HepG2 (cell line): ENCODE results near the gene FBXO5. TPM values are rescaled to one million over a fixed set of nuclear protein-coding genes. Genes with fewer than 3 reads are reported as not detected.
A peak's percentile ranks its signal among the peaks of the same experiment; 100 is the strongest.

ENCODE experiments used
- ATF7 ChIP-seq, 2 experiments: fragments of 450-650 bp in 1 of 2; sonication (generic) in 1 of 2; formaldehyde crosslinking in 1 of 2; IDR thresholded peaks; 2 replicates each; pipeline versions ENCODE4 v1.4.0 to v1.6.1; 2016 to 2020; ENCODE audit warnings: antibody characterized with exemption in 1 of 2, mild to moderate bottlenecking in 1 of 2, missing genetic modification reagents in 1 of 2
- DZIP1 ChIP-seq: sonication (generic); formaldehyde crosslinking; IDR thresholded peaks from 2 replicates; pipeline ENCODE4 v1.5.0; 2020; ENCODE audit warnings: mild to moderate bottlenecking, missing genetic modification reagents
- FOXO1 ChIP-seq: sonication (generic); formaldehyde crosslinking; IDR thresholded peaks from 2 replicates; pipeline ENCODE4 v1.4.0; 2020; ENCODE audit warnings: missing genetic modification reagents
- FOXO4 ChIP-seq: sonication (generic); formaldehyde crosslinking; conservative IDR thresholded peaks from 2 replicates; pipeline ENCODE4 v1.8.1; 2023; ENCODE audit warnings: missing genetic modification reagents
- KDM5A ChIP-seq: fragments of 200-600 bp; sonication (generic); IDR thresholded peaks from 2 replicates; pipeline ENCODE4 v1.7.0; 2018; ENCODE audit warnings: antibody characterized with exemption, mild to moderate bottlenecking, low read length, borderline replicate concordance
- KLF6 ChIP-seq: IDR thresholded peaks from 2 replicates; pipeline ENCODE4 v1.8.0; 2016; ENCODE audit warnings: missing biosample characterization, missing genetic modification reagents
- NCOA1 ChIP-seq: sonication (generic); formaldehyde crosslinking; IDR thresholded peaks from 2 replicates; pipeline ENCODE4 v1.9.0; 2021; ENCODE audit warnings: missing genetic modification reagents
- PAX8 ChIP-seq: sonication (generic); formaldehyde crosslinking; IDR thresholded peaks from 2 replicates; pipeline ENCODE4 v1.8.0; 2022; ENCODE audit warnings: mild to moderate bottlenecking, missing genetic modification reagents, borderline replicate concordance
- SIN3A ChIP-seq: IDR thresholded peaks from 2 replicates; pipeline ENCODE4 v1.6.1; 2011; ENCODE audit warnings: low read depth, mild to moderate bottlenecking, control low read depth, low read length, borderline replicate concordance
- ZKSCAN1 ChIP-seq: fragments of 150-350 bp; IDR thresholded peaks from 2 replicates; pipeline ENCODE4 v1.6.1; 2014; ENCODE audit warnings: low read length
- ZNF292 ChIP-seq: sonication (generic); formaldehyde crosslinking; IDR thresholded peaks from 2 replicates; pipeline ENCODE4 v1.8.1; 2022; ENCODE audit warnings: mild to moderate bottlenecking, low read depth, missing genetic modification reagents, borderline replicate concordance
- ZNF33B ChIP-seq: sonication (generic); formaldehyde crosslinking; IDR thresholded peaks from 2 replicates; pipeline ENCODE4 v1.5.1; 2020; ENCODE audit warnings: mild to moderate bottlenecking, missing genetic modification reagents
- ZNF672 ChIP-seq: sonication (generic); formaldehyde crosslinking; IDR thresholded peaks from 2 replicates; pipeline ENCODE4 v1.8.1; 2022; ENCODE audit warnings: missing genetic modification reagents
- ZNF878 ChIP-seq: sonication (generic); formaldehyde crosslinking; IDR thresholded peaks from 2 replicates; pipeline ENCODE4 v1.8.1; 2023; ENCODE audit warnings: mild to moderate bottlenecking, missing genetic modification reagents, moderate library complexity
- ZNF891 ChIP-seq: sonication (generic); formaldehyde crosslinking; IDR thresholded peaks from 2 replicates; pipeline ENCODE4 v1.5.0; 2020; ENCODE audit warnings: mild to moderate bottlenecking, missing genetic modification reagents
- polyA plus RNA-seq, 8 experiments: library from polyadenylated mRNA; depleted of rRNA in 3 of 8; stranded (reverse) in 7 of 8; unstranded in 1 of 8; fragments of >200 nt; fragmentation: Illumina TruSeq in 4 of 8; extraction: Trizol in 4 of 8; gene quantifications; 2 replicates each; pipeline versions ENCODE4 v1.2.1 to v1.2.3, GENCODE V29; 2011 to 2016; ENCODE audit warnings: low read depth in 4 of 8, missing spikeins in 1 of 8, mixed read lengths in 1 of 8; ENCODE audit not compliant: insufficient read depth in 1 of 8
- total RNA-seq, 5 experiments: library from RNA; depleted of rRNA; stranded (reverse); fragments of >200 nt; fragmentation: Illumina TruSeq; extraction: Trizol; gene quantifications; 2 replicates each; pipeline ENCODE4 v1.2.3, GENCODE V29; 2016; ENCODE audit warnings: low read depth in 1 of 5
- TF ChIP-seq, protein P1 (sequence below): sonication (generic); formaldehyde crosslinking; IDR thresholded peaks from 2 replicates; pipeline ENCODE4 v1.8.1; 2022; ENCODE audit warnings: low read depth, mild to moderate bottlenecking, missing genetic modification reagents
- TF ChIP-seq, protein P2 (sequence below): sonication (generic); formaldehyde crosslinking; IDR thresholded peaks from 2 replicates; pipeline ENCODE4 v1.4.0; 2020; ENCODE audit warnings: missing genetic modification reagents
- TF ChIP-seq, protein P3 (sequence below): sonication (generic); formaldehyde crosslinking; IDR thresholded peaks from 2 replicates; pipeline ENCODE4 v1.9.0; 2021; ENCODE audit warnings: missing genetic modification reagents, borderline replicate concordance

FBXO5 gene
- total and polyA plus RNA-seq, 2 of the 13 experiments (the other 11 are each of a cell fraction or from before 2014, with no cell fraction given) = 15.8 to 41.5 TPM

GRCh38 chr6:153002613-153003365 is 19.9 kb upstream of the FBXO5 start, which contains the start of gene MTRF1L (continued):
- TF ChIP-seq DZIP1 (CRISPR knock-in tag) = no peak
- TF ChIP-seq ZNF33B (CRISPR knock-in tag) = no peak
- TF ChIP-seq ZNF878 = peak; percentile 91; the same call in 1 of the 2 replicates
- TF ChIP-seq FOXO1 (CRISPR knock-in tag) = no peak
- TF ChIP-seq NCOA1 (CRISPR knock-in tag) = no peak
- TF ChIP-seq ZNF891 (CRISPR knock-in tag) = peak; percentile 92; the same call in 1 of the 2 replicates
- TF ChIP-seq FOXO4 (CRISPR knock-in tag) = no peak
- peak; percentile 71; the same call in 1 of the 2 replicates for TF ChIP-seq KLF6
- TF ChIP-seq, protein P1, sequence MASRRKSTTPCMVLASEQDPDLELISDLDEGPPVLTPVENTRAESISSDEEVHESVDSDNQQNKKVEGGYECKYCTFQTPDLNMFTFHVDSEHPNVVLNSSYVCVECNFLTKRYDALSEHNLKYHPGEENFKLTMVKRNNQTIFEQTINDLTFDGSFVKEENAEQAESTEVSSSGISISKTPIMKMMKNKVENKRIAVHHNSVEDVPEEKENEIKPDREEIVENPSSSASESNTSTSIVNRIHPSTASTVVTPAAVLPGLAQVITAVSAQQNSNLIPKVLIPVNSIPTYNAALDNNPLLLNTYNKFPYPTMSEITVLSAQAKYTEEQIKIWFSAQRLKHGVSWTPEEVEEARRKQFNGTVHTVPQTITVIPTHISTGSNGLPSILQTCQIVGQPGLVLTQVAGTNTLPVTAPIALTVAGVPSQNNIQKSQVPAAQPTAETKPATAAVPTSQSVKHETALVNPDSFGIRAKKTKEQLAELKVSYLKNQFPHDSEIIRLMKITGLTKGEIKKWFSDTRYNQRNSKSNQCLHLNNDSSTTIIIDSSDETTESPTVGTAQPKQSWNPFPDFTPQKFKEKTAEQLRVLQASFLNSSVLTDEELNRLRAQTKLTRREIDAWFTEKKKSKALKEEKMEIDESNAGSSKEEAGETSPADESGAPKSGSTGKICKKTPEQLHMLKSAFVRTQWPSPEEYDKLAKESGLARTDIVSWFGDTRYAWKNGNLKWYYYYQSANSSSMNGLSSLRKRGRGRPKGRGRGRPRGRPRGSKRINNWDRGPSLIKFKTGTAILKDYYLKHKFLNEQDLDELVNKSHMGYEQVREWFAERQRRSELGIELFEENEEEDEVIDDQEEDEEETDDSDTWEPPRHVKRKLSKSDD (CRISPR knock-in tag) = no peak
- no peak for TF ChIP-seq ATF7 (IDR thresholded peaks at IDR 0.05)
- no peak for TF ChIP-seq ATF7 (CRISPR knock-in tag; IDR thresholded peaks at IDR 0.05)
- TF ChIP-seq, protein P2, sequence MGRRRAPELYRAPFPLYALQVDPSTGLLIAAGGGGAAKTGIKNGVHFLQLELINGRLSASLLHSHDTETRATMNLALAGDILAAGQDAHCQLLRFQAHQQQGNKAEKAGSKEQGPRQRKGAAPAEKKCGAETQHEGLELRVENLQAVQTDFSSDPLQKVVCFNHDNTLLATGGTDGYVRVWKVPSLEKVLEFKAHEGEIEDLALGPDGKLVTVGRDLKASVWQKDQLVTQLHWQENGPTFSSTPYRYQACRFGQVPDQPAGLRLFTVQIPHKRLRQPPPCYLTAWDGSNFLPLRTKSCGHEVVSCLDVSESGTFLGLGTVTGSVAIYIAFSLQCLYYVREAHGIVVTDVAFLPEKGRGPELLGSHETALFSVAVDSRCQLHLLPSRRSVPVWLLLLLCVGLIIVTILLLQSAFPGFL (CRISPR knock-in tag) = no peak
- no peak for TF ChIP-seq ZKSCAN1
- 0 out of 2 replicates have a peak, but pooled peaks have one; percentile 49 for TF ChIP-seq ZNF292 (CRISPR knock-in tag)
- TF ChIP-seq, protein P3, sequence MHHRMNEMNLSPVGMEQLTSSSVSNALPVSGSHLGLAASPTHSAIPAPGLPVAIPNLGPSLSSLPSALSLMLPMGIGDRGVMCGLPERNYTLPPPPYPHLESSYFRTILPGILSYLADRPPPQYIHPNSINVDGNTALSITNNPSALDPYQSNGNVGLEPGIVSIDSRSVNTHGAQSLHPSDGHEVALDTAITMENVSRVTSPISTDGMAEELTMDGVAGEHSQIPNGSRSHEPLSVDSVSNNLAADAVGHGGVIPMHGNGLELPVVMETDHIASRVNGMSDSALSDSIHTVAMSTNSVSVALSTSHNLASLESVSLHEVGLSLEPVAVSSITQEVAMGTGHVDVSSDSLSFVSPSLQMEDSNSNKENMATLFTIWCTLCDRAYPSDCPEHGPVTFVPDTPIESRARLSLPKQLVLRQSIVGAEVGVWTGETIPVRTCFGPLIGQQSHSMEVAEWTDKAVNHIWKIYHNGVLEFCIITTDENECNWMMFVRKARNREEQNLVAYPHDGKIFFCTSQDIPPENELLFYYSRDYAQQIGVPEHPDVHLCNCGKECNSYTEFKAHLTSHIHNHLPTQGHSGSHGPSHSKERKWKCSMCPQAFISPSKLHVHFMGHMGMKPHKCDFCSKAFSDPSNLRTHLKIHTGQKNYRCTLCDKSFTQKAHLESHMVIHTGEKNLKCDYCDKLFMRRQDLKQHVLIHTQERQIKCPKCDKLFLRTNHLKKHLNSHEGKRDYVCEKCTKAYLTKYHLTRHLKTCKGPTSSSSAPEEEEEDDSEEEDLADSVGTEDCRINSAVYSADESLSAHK (CRISPR knock-in tag) = no peak
- peak; percentile 78; the same call in 1 of the 2 replicates for TF ChIP-seq KDM5A
- no peak for TF ChIP-seq ZNF672 (CRISPR knock-in tag)
- no peak for TF ChIP-seq SIN3A
- TF ChIP-seq PAX8 = no peak
